Measurements from ENCODE around the gene ARF4.

The ARF4 gene

GRCh38 chr3:57575966-57576626 is 21.0 kb downstream of the ARF4 start:
- no peak for DNase-seq

GRCh38 chr3:57572096-57572495 is 25.0 kb downstream of the ARF4 start:
- no peak for DNase-seq

- DNase-seq, result no peak
Observed at GRCh38 chr3:57570878-57571277, 26.3 kb downstream of the ARF4 start.

GRCh38 chr3:57569859-57570450 is 27.2 kb downstream of the ARF4 start:
- no peak for DNase-seq

GRCh38 chr3:57559526-57559925 is 37.6 kb downstream of the ARF4 start:
- DNase-seq, result no peak

- DNase-seq, result peak; percentile 38 to 42
Observed at GRCh38 chr3:57557085-57557537, 40.0 kb downstream of the ARF4 start.

- DNase-seq, result peak in 1 of 2 experiments; percentile 53
Observed at GRCh38 chr3:57556459-57557084, 40.6 kb downstream of the ARF4 start.

- DNase-seq, result peak; percentile 88 to 95
Observed at GRCh38 chr3:57555738-57556458, 41.2 kb downstream of the ARF4 start, which contains the start of gene PDE12. Gene PDE12, plus strand, starts transcription at chr3:57556274. Its CDS starts 106 bp downstream, at chr3:57556380.

- peak in 1 of 2 experiments; percentile 27 for DNase-seq
Observed at GRCh38 chr3:57555306-57555705, 41.8 kb downstream of the ARF4 start.

GRCh38 chr3:57546616-57547015 is 50.5 kb downstream of the ARF4 start:
- no peak for DNase-seq

GRCh38 chr3:57545636-57546268 is 51.4 kb downstream of the ARF4 start:
- DNase-seq, result no peak

- no peak for DNase-seq
Observed at GRCh38 chr3:57544181-57545125, 52.7 kb downstream of the ARF4 start, which contains the start of gene DNAH12. Gene DNAH12, minus strand, starts transcription at chr3:57544344. Its CDS starts 1,474 bp downstream, at chr3:57542870.

- DNase-seq, result no peak
Observed at GRCh38 chr3:57538465-57538864, 58.7 kb downstream of the ARF4 start.

GRCh38 chr3:57530071-57530608 is 67.0 kb downstream of the ARF4 start:
- DNase-seq, result no peak

Measured in Kasumi-1 (cell line).